ENCODE data around the gene PLEKHN1. TPM values are rescaled to one million over a fixed set of nuclear protein-coding genes. Genes with fewer than 3 reads are reported as not detected.

PLEKHN1 gene
- polyA plus RNA-seq, 1 experiment = 0.88 TPM

GRCh38 chr1:971751-972506 is 5.6 kb downstream of the PLEKHN1 start:
- Histone ChIP-seq H3K27me3 (ENCODE audit: control insufficient read depth, insufficient read depth, low read length) (no peaks in the 10 kb centered on the region), H3K4me3 (ENCODE audit: low read depth, low read length) (no peak overlapping the region), H3K36me3 (ENCODE audit: control insufficient read depth, insufficient read depth, low read length) (no peaks in the 10 kb centered on the region)
- POLR2A ChIA-PET = no interaction called here
- TF ChIP-seq CTCF (IDR thresholded peaks at IDR 0.05; ENCODE audit: insufficient read depth, low read depth, low read length) = no peak
- DNase-seq (ENCODE audit: low read depth) = no peak
- CTCF ChIA-PET = interaction anchor here (0.8 to 1.5 kb wide), 2 partner anchors 12 to 67 kb away, joined by 3 to 8 read pairs; no protein-coding TSS in a partner anchor

GRCh38 chr1:972726-973458 is 6.6 kb downstream of the PLEKHN1 start:
- Histone ChIP-seq H3K36me3 (ENCODE audit: control insufficient read depth, insufficient read depth, low read length) (no peaks in the 10 kb centered on the region), H3K4me3 (ENCODE audit: low read depth, low read length) (no peak overlapping the region), H3K27me3 (ENCODE audit: control insufficient read depth, insufficient read depth, low read length) (no peaks in the 10 kb centered on the region)
- ChIA-PET POLR2A (no interaction called here), CTCF (interaction anchor here (0.8 to 1.5 kb wide), 2 partner anchors 11 to 68 kb away, joined by 3 to 8 read pairs; no protein-coding TSS in a partner anchor)
- no peak for TF ChIP-seq CTCF (IDR thresholded peaks at IDR 0.05; ENCODE audit: insufficient read depth, low read depth, low read length)
- DNase-seq (ENCODE audit: low read depth) = no peak

GRCh38 chr1:973459-974292 is 7.4 kb downstream of the PLEKHN1 start:
- POLR2A ChIA-PET = no interaction called here
- Histone ChIP-seq H3K27me3 (ENCODE audit: control insufficient read depth, insufficient read depth, low read length) (no peaks in the 10 kb centered on the region), H3K4me3 (ENCODE audit: low read depth, low read length) (no peak overlapping the region), H3K36me3 (ENCODE audit: control insufficient read depth, insufficient read depth, low read length) (no peaks in the 10 kb centered on the region)
- CTCF ChIA-PET = interaction anchor here (0.8 to 3.2 kb wide), 2 partner anchors 70 to 90 kb away, joined by 4 to 14 read pairs; no protein-coding TSS in a partner anchor
- DNase-seq (ENCODE audit: low read depth) = no peak
- no peak for TF ChIP-seq CTCF (IDR thresholded peaks at IDR 0.05; ENCODE audit: insufficient read depth, low read depth, low read length)

- no peak for DNase-seq (ENCODE audit: low read depth)
- no peaks in the 10 kb centered on the region for H3K27me3 ChIP-seq (ENCODE audit: control insufficient read depth, insufficient read depth, low read length)
- TF ChIP-seq CTCF (IDR thresholded peaks at IDR 0.05; ENCODE audit: insufficient read depth, low read depth, low read length) = no peak
- H3K4me3 ChIP-seq (ENCODE audit: low read depth, low read length) = no peak overlapping the region
- ChIA-PET POLR2A (no interaction called here), CTCF (interaction anchor here (0.6 to 3.2 kb wide), 3 partner anchors 37 to 89 kb away, joined by 3 to 14 read pairs (median 4); no protein-coding TSS in a partner anchor)
- H3K36me3 ChIP-seq (ENCODE audit: control insufficient read depth, insufficient read depth, low read length) = no peaks in the 10 kb centered on the region
Observed at GRCh38 chr1:974293-974640, 8.0 kb downstream of the PLEKHN1 start.
